SK-N-SH (cell line): ENCODE results near the gene CST11. TPM values are rescaled to one million over a fixed set of nuclear protein-coding genes. Genes with fewer than 3 reads are reported as not detected.

ENCODE experiments used
- CTCF ChIA-PET: fragments of 300-600, 350-600 bp; formaldehyde crosslinking; extraction: SDS; loops from one replicate; lab custom pipeline; 2021; lab: Yijun Ruan, JAX
- POLR2A ChIA-PET: fragments of 350-600 bp; sonication (Branson Sonifier 250); formaldehyde crosslinking; extraction: SDS; loops from one replicate; lab custom pipeline; 2020; ENCODE audit warnings: antibody characterized with exemption, inconsistent platforms; lab: Yijun Ruan, JAX
- DNase-seq: peaks from one replicate; pipeline ENCODE4 v3.0.0; 2012
- H2AFZ ChIP-seq: fragments of 200-600 bp; sonication (generic); 2 replicates; pipeline ENCODE4 v1.8.1; 2016; ENCODE audit warnings: antibody characterized with exemption, mild to moderate bottlenecking, low read depth
- H3F3A ChIP-seq: fragments of 200-600 bp; sonication (generic); replicated peaks from 2 replicates; pipeline ENCODE3; 2016; ENCODE audit warnings: antibody characterized with exemption, mild to moderate bottlenecking; ENCODE audit not compliant: insufficient read depth
- H3K27ac ChIP-seq, 2 experiments: fragments of 200-500 bp in 1 of 2; fragments of 200-600 bp in 1 of 2; sonication (Bioruptor generic) in 1 of 2; sonication (generic), shearing (Covaris generic) in 1 of 2; 2 replicates each; pipeline versions ENCODE4 v1.5.1 to v1.6.1; 2014 to 2016; ENCODE audit warnings: low read depth in 2 of 2, inconsistent platforms in 1 of 2, low read length in 1 of 2, mild to moderate bottlenecking in 1 of 2, mixed read lengths in 1 of 2
- H3K27me3 ChIP-seq: fragments of 200-600 bp; sonication (generic), shearing (Covaris generic); 2 replicates; pipeline ENCODE4 v1.6.1; 2016; ENCODE audit warnings: mixed run types; ENCODE audit not compliant: insufficient read depth
- H3K36me3 ChIP-seq, 2 experiments: fragments of 200-500 bp in 1 of 2; fragments of 200-600 bp in 1 of 2; sonication (Bioruptor generic) in 1 of 2; sonication (generic) in 1 of 2; replicated peaks in 1 of 2; 2 replicates each; pipeline versions ENCODE3 to v1.5.1; 2014 to 2016; ENCODE audit warnings: low read length in 1 of 2, mild to moderate bottlenecking in 1 of 2; ENCODE audit not compliant: insufficient read depth in 2 of 2, control insufficient read depth in 1 of 2
- H3K4me1 ChIP-seq, 2 experiments: fragments of 200-500 bp in 1 of 2; fragments of 200-600 bp in 1 of 2; sonication (Bioruptor generic) in 1 of 2; sonication (generic), shearing (Covaris generic) in 1 of 2; 2 replicates each; pipeline versions ENCODE4 v1.5.1 to v1.6.1; 2014 to 2016; ENCODE audit warnings: low read depth in 1 of 2, low read length in 1 of 2, mixed run types in 1 of 2; ENCODE audit not compliant: insufficient read depth in 2 of 2, control insufficient read depth in 1 of 2
- H3K4me2 ChIP-seq: fragments of 200-600 bp; sonication (generic), shearing (Covaris generic); 2 replicates; pipeline ENCODE4 v1.6.1; 2017; ENCODE audit warnings: mixed run types
- H3K4me3 ChIP-seq, 2 experiments: fragments of 200-500 bp in 1 of 2; fragments of 200-600 bp in 1 of 2; sonication (Bioruptor generic) in 1 of 2; sonication (generic), shearing (Covaris generic) in 1 of 2; 2 replicates each; pipeline versions ENCODE4 v1.5.1 to v1.8.1; 2014 to 2016; ENCODE audit warnings: low read depth in 2 of 2, inconsistent platforms in 1 of 2, low read length in 1 of 2, mild to moderate bottlenecking in 1 of 2, mixed read lengths in 1 of 2, moderate library complexity in 1 of 2
- H3K79me2 ChIP-seq: fragments of 200-600 bp; sonication (generic); 2 replicates; pipeline ENCODE4 v1.8.1; 2017; ENCODE audit warnings: mild to moderate bottlenecking; ENCODE audit not compliant: insufficient read depth
- H3K9ac ChIP-seq: fragments of 200-600 bp; sonication (generic); 2 replicates; pipeline ENCODE4 v1.6.1; 2017; ENCODE audit warnings: mixed run types
- H3K9me2 ChIP-seq: fragments of 200-600 bp; sonication (generic); 2 replicates; pipeline ENCODE4 v1.6.1; 2017; ENCODE audit warnings: mixed run types
- H3K9me3 ChIP-seq: fragments of 200-600 bp; sonication (generic); 2 replicates; pipeline ENCODE4 v1.6.1; 2017; ENCODE audit warnings: mixed run types, mild to moderate bottlenecking, moderate library complexity
- H4K20me1 ChIP-seq: fragments of 200-600 bp; sonication (generic); 2 replicates; pipeline ENCODE4 v1.6.1; 2017; ENCODE audit warnings: mild to moderate bottlenecking, mixed run types; ENCODE audit not compliant: insufficient read depth
- ELF1 ChIP-seq: IDR thresholded peaks from 2 replicates; pipeline ENCODE4 v1.4.0; 2012
- EP300 ChIP-seq, 2 experiments: IDR thresholded peaks; 2 replicates each; pipeline versions ENCODE4 v1.4.0 to v1.6.1; 2012; ENCODE audit warnings: borderline replicate concordance in 1 of 2, low read depth in 1 of 2, low read length in 1 of 2
- FOSL2 ChIP-seq: IDR thresholded peaks from 2 replicates; pipeline ENCODE4 v1.4.0; 2012; ENCODE audit warnings: low read depth, mild to moderate bottlenecking, moderate library complexity, borderline replicate concordance
- FOXJ3 ChIP-seq: sonication (generic); formaldehyde crosslinking; IDR thresholded peaks from 2 replicates; pipeline ENCODE4 v1.5.1; 2020; ENCODE audit warnings: mild to moderate bottlenecking, missing genetic modification reagents
- FOXM1 ChIP-seq: IDR thresholded peaks from 2 replicates; pipeline ENCODE4 v1.4.0; 2012; ENCODE audit warnings: low read depth, mild to moderate bottlenecking
- GATA2 ChIP-seq: sonication (generic); formaldehyde crosslinking; IDR thresholded peaks from 2 replicates; pipeline ENCODE4 v1.5.0; 2020; ENCODE audit warnings: mild to moderate bottlenecking, missing genetic modification reagents
- JUND ChIP-seq: IDR thresholded peaks from 2 replicates; pipeline ENCODE4 v1.4.0; 2012
- NFIC ChIP-seq: IDR thresholded peaks from 2 replicates; pipeline ENCODE4 v1.4.0; 2012; ENCODE audit warnings: borderline replicate concordance
- NRF1 ChIP-seq: IDR thresholded peaks from 2 replicates; pipeline ENCODE4 v1.6.1; 2012; ENCODE audit warnings: low read depth, mild to moderate bottlenecking, low read length
- RFX5 ChIP-seq: IDR thresholded peaks from 2 replicates; pipeline ENCODE4 v1.6.1; 2012; ENCODE audit warnings: mild to moderate bottlenecking, improper control_type of control experiment, low read length
- SMC3 ChIP-seq: IDR thresholded peaks from 2 replicates; pipeline ENCODE4 v1.6.1; 2012; ENCODE audit warnings: low read depth, low read length, improper control_type of control experiment
- TAF1 ChIP-seq: IDR thresholded peaks from 2 replicates; pipeline ENCODE4 v1.6.1; 2012; ENCODE audit warnings: low read depth, mild to moderate bottlenecking, low read length, moderate library complexity, borderline replicate concordance
- TEAD4 ChIP-seq: IDR thresholded peaks from 2 replicates; pipeline ENCODE4 v1.4.0; 2012; ENCODE audit warnings: mild to moderate bottlenecking, borderline replicate concordance; ENCODE audit not compliant: insufficient read depth
- YY1 ChIP-seq: IDR thresholded peaks from 2 replicates; pipeline ENCODE4 v1.4.0; 2012; ENCODE audit warnings: low read depth, mild to moderate bottlenecking
- WGBS: methylation state at CpG from one replicate; pipeline ENCODE4 v1.1.6; 2017; ENCODE audit warnings: low lambda C conversion rate; 5-methylcytosine and 5-hydroxymethylcytosine counted together
- polyA plus RNA-seq, 3 experiments: library from polyadenylated mRNA; depleted of rRNA; stranded (reverse); fragments of >200 nt; gene quantifications; 2 replicates each; pipeline ENCODE4 v1.2.3, GENCODE V29; 2012
- TF ChIP-seq, protein P1 (sequence below): IDR thresholded peaks from 2 replicates; pipeline ENCODE4 v1.4.0; 2012; ENCODE audit warnings: low read depth
- TF ChIP-seq, protein P2 (sequence below): IDR thresholded peaks from 2 replicates; pipeline ENCODE4; 2012
- TF ChIP-seq, protein P3 (sequence below): fragments of 150-350 bp; IDR thresholded peaks from 2 replicates; pipeline ENCODE4 v1.6.1; 2016; ENCODE audit warnings: mild to moderate bottlenecking, low read depth, low read length
- TF ChIP-seq, protein P4 (sequence below): IDR thresholded peaks from 2 replicates; pipeline ENCODE4 v1.4.0; 2012; ENCODE audit warnings: low read depth, borderline replicate concordance

CST11 gene
- polyA plus RNA-seq, 1 of the 3 experiments (the other 2 are of a cell fraction): not detected

DNA sequence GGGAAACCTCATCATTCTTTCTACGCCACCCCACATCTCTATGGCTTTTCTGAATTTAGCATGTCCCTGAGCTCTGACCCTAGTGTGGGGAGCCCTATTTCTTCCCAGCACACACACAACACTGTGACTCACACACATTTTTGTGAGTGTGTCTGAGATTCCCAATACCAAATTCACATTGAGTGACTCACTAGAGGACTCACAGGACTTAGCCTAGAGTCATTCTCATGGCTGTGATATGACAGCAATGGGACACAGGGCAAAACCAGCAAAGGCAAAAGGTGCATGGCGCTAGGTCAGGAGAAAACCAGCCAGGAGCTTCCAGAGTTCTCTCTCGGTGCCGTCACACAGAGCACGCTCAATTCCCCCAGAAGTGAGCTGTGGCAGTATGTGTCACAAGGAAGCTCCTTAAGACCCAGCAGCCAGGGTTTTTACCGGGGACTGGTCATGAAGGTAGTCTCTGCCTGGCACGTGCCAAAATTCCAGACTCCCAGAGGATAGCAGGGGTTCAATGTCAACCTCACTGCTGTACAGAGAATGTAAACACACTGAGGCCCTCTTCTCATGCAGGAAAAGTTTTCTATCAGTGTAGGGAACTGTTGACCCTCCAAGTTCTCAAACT lies 7.0 kb downstream of the CST11 start:
- Histone ChIP-seq H4K20me1 (no peaks in the 10 kb centered on the region), H3K79me2 (no peaks in the 10 kb centered on the region), H2AFZ (no peak overlapping the region), H3K4me1 (peaks cover 0 to 6% of the 10 kb centered on the region in 2 experiments; a peak in 2 of 4 replicates), H3K4me2 (0 out of 2 replicates have a peak overlapping the region, but pooled peaks have one; percentile 19), H3K9ac (no peak overlapping the region), H3K9me3 (no peaks in the 10 kb centered on the region), H3F3A (no peaks in the 10 kb centered on the region), H3K36me3 (no peaks in the 10 kb centered on the region), H3K27ac (no peak overlapping the region), H3K4me3 (no peak overlapping the region), H3K27me3 (peaks cover 5% of the 10 kb centered on the region), H3K9me2 (no peaks in the 10 kb centered on the region)
- TF ChIP-seq EP300 (IDR thresholded peaks at IDR 0.05; ENCODE audit: borderline replicate concordance in 1 of 2, low read depth in 1 of 2, low read length in 1 of 2) (no peak), NFIC (no peak), SMC3 (no peak), FOSL2 (peak; percentile 59; the same call in 1 of the 2 replicates), GATA2 (CRISPR knock-in tag) (no peak), JUND (0 out of 2 replicates have a peak, but pooled peaks have one; percentile 11)
- TF ChIP-seq, protein P1, sequence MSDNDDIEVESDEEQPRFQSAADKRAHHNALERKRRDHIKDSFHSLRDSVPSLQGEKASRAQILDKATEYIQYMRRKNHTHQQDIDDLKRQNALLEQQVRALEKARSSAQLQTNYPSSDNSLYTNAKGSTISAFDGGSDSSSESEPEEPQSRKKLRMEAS: no peak
- TF ChIP-seq, protein P2, sequence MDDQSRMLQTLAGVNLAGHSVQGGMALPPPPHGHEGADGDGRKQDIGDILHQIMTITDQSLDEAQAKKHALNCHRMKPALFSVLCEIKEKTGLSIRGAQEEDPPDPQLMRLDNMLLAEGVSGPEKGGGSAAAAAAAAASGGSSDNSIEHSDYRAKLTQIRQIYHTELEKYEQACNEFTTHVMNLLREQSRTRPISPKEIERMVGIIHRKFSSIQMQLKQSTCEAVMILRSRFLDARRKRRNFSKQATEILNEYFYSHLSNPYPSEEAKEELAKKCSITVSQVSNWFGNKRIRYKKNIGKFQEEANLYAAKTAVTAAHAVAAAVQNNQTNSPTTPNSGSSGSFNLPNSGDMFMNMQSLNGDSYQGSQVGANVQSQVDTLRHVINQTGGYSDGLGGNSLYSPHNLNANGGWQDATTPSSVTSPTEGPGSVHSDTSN: no peak
- POLR2A ChIA-PET: no interaction called here
- WGBS: 52% methylated on average over 7 of the region's 7 CpGs
- CTCF ChIA-PET: interaction anchor here (1.3 to 3.2 kb wide), 5 partner anchors 9 to 105 kb away, joined by 3 to 22 read pairs (median 7); no protein-coding TSS in a partner anchor
- no peak for DNase-seq

DNA sequence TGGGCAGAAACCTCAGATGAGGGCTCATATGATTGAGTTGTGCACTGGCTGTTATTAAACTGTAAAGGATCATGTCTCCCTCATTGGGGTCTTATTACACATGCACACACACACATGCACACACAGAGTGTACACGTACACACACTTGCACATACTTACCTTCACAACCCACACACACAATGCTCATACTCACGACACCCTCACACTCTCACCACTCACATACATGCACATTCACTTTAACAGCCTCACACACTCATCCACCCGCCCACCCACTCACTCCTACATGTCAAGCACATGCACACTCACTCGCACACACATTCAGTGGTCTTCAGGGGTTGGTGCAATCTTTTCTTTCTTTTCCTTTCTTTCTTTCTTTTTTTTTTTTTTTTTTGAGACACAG lies 7.8 kb downstream of the CST11 start:
- Histone ChIP-seq H2AFZ (no peak overlapping the region), H3K4me3 (no peak overlapping the region), H3K9me2 (no peaks in the 10 kb centered on the region), H4K20me1 (no peaks in the 10 kb centered on the region), H3K27ac (no peak overlapping the region), H3K9me3 (no peaks in the 10 kb centered on the region), H3K36me3 (no peaks in the 10 kb centered on the region), H3K79me2 (no peaks in the 10 kb centered on the region), H3K9ac (no peak overlapping the region), H3K4me2 (no peak overlapping the region)
- DNase-seq: no peak
- 48% methylated on average over 4 of the region's 4 CpGs for WGBS
- CTCF ChIA-PET: interaction anchor here (1.3 to 5.0 kb wide), 3 partner anchors 8 to 163 kb away, joined by 3 to 92 read pairs (median 22); partner anchors contain the start of gene CST9
- no peak for TF ChIP-seq YY1
- TF ChIP-seq, all 33 proteins: peak for 0
- POLR2A ChIA-PET: no interaction called here
- Histone ChIP-seq H3K27me3 (peaks cover 5% of the 10 kb centered on the region), H3K4me1 (peaks cover 0 to 6% of the 10 kb centered on the region in 2 experiments; a peak in 2 of 4 replicates), H3F3A (no peaks in the 10 kb centered on the region)

DNA sequence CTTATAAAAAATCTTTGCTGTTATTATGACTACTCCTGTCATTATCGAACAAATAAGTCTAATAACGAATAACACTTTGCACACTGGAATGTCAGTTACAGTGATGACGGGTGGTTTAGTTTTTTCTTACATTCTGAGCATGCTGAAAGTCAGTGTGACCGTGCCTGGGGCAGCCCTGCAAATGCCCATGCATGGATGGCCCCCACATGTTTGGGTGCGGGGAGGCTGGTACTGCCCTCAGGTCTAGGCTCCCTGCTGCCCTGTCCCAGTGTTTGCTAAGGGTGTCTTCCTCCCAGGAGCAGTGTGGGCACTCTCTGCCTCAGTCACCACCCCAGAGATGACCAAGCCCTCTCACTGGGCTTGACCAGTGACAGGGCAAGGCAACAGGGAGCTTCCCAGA lies 10.2 kb downstream of the CST11 start:
- Histone ChIP-seq H3F3A (no peaks in the 10 kb centered on the region), H3K9me3 (no peaks in the 10 kb centered on the region), H3K4me1 (peaks cover 0 to 6% of the 10 kb centered on the region in 2 experiments; a peak in 2 of 4 replicates), H3K4me3 (no peak overlapping the region), H3K27ac (no peak overlapping the region), H3K79me2 (no peaks in the 10 kb centered on the region), H3K9me2 (no peaks in the 10 kb centered on the region), H4K20me1 (no peaks in the 10 kb centered on the region), H2AFZ (no peak overlapping the region), H3K36me3 (no peaks in the 10 kb centered on the region), H3K4me2 (no peak overlapping the region), H3K27me3 (no peaks in the 10 kb centered on the region; the same call in none of the 2 replicates), H3K9ac (no peak overlapping the region)
- no peak for DNase-seq
- ChIA-PET POLR2A (no interaction called here), CTCF (interaction anchor here (0.5 to 5.0 kb wide), 21 partner anchors 8 to 751 kb away, joined by 3 to 92 read pairs (median 5); partner anchors contain the start of genes CST11, CST9 and NAPB)
- 18% methylated on average over 3 of the region's 5 CpGs for WGBS
- TF ChIP-seq, protein P3, sequence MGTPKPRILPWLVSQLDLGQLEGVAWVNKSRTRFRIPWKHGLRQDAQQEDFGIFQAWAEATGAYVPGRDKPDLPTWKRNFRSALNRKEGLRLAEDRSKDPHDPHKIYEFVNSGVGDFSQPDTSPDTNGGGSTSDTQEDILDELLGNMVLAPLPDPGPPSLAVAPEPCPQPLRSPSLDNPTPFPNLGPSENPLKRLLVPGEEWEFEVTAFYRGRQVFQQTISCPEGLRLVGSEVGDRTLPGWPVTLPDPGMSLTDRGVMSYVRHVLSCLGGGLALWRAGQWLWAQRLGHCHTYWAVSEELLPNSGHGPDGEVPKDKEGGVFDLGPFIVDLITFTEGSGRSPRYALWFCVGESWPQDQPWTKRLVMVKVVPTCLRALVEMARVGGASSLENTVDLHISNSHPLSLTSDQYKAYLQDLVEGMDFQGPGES: no peak
- TF ChIP-seq FOXM1: no peak
- no peak for TF ChIP-seq ELF1
- TF ChIP-seq TAF1: no peak
- no peak for TF ChIP-seq NRF1
- TF ChIP-seq JUND: no peak
- TF ChIP-seq TEAD4: no peak
- TF ChIP-seq, protein P4, sequence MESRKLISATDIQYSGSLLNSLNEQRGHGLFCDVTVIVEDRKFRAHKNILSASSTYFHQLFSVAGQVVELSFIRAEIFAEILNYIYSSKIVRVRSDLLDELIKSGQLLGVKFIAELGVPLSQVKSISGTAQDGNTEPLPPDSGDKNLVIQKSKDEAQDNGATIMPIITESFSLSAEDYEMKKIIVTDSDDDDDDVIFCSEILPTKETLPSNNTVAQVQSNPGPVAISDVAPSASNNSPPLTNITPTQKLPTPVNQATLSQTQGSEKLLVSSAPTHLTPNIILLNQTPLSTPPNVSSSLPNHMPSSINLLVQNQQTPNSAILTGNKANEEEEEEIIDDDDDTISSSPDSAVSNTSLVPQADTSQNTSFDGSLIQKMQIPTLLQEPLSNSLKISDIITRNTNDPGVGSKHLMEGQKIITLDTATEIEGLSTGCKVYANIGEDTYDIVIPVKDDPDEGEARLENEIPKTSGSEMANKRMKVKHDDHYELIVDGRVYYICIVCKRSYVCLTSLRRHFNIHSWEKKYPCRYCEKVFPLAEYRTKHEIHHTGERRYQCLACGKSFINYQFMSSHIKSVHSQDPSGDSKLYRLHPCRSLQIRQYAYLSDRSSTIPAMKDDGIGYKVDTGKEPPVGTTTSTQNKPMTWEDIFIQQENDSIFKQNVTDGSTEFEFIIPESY: no peak
- no peak for TF ChIP-seq FOXJ3
- TF ChIP-seq RFX5: no peak
